Sigmoid colon (tissue), 7 donors: ENCODE measurements around the gene ARHGAP10. TPM values are rescaled to one million over a fixed set of nuclear protein-coding genes. Genes with fewer than 3 reads are reported as not detected.
"Not testable (repeated sequence)": the region's sequence is repeated elsewhere in the genome, so short reads cannot be mapped to it uniquely, and the experiment has no call there.

Source experiments
- DNase-seq: peaks from one replicate; pipeline ENCODE4 v3.0.0-alpha.2; 2019
- H3K27ac ChIP-seq, 4 donors: fragments of 200-600 bp; sonication (generic); one replicate each; pipeline ENCODE4 v1.5.1; 2016 to 2019; ENCODE audit warnings: mild to moderate bottlenecking in 1 of 4
- H3K27me3 ChIP-seq, 3 donors: fragments of 200-600 bp; sonication (generic); one replicate each; pipeline ENCODE4 v1.5.1; 2019; ENCODE audit warnings: mild to moderate bottlenecking in 1 of 3
- H3K36me3 ChIP-seq, 4 donors: fragments of 200-600 bp; sonication (generic); one replicate each; pipeline ENCODE4 v1.5.1; 2016 to 2019
- H3K4me1 ChIP-seq, 4 donors: fragments of 200-600 bp; sonication (generic); one replicate each; pipeline ENCODE4 v1.5.1; 2017 to 2019
- H3K4me3 ChIP-seq, 4 donors: fragments of 200-600 bp; sonication (generic); one replicate each; pipeline ENCODE4 v1.5.1; 2017 to 2019; ENCODE audit warnings: mild to moderate bottlenecking in 2 of 4, moderate library complexity in 1 of 4
- H3K9me3 ChIP-seq, 4 donors: fragments of 200-600 bp in 3 of 4; sonication (generic) in 3 of 4; one replicate each; pipeline versions ENCODE4 v1.5.1 to v1.6.1; 2013 to 2019
- EP300 ChIP-seq, 4 donors: sonication (generic); formaldehyde crosslinking; IDR thresholded peaks; one replicate each; pipeline ENCODE4 v1.6.1; 2017; ENCODE audit warnings: antibody characterized with exemption in 4 of 4
- POLR2A ChIP-seq, 2 donors: fragments of 450-650 bp; IDR thresholded peaks; one replicate each; pipeline ENCODE4 v1.6.1; 2016; ENCODE audit warnings: antibody characterized with exemption in 2 of 2, mild to moderate bottlenecking in 2 of 2, moderate library complexity in 2 of 2
- POLR2AphosphoS5 ChIP-seq, 4 donors: sonication (generic); formaldehyde crosslinking; IDR thresholded peaks; one replicate each; pipeline ENCODE4 v1.6.1; 2017; ENCODE audit warnings: antibody characterized with exemption in 4 of 4
- WGBS, 2 donors: extraction: QIAGEN DNeasy Blood & Tissue Kit; methylation state at CpG; one replicate each; pipeline ENCODE4 v1.1.7; 2013; 5-methylcytosine and 5-hydroxymethylcytosine counted together
- intact Hi-C: fragments of 100-400 bp; cut with DNase I; formaldehyde crosslinking; loops from one replicate; pipeline ENCODE4 v1.15.1; 2023
- polyA plus RNA-seq, 3 donors: library from polyadenylated mRNA; stranded (reverse); fragments of 200-250 nt; gene quantifications; one replicate each; pipeline ENCODE4 v1.2.3, GENCODE V29; 2013
- total RNA-seq, 4 donors: library from RNA; depleted of rRNA; stranded (reverse); fragments of >200 nt; gene quantifications; one replicate each; pipeline ENCODE4 v1.1.0, GENCODE V29; 2016
- TF ChIP-seq, protein P1 (sequence below), 4 experiments: fragments of 450-650 bp in 3 of 4; fragments of 200-600 bp in 1 of 4; IDR thresholded peaks; one replicate each; pipeline ENCODE4 v1.5.1; 2016 to 2019; ENCODE audit warnings: antibody characterized with exemption in 4 of 4, mild to moderate bottlenecking in 3 of 4, moderate library complexity in 2 of 4
- donor health status: healthy with polysubstance abuse.
- donor health status: Bipolar disorder and iron deficiency.
- donor health status: healthy.

ARHGAP10 gene
- total and polyA plus RNA-seq, 7 donors, result 3.0 to 158 (median 123) TPM

DNA sequence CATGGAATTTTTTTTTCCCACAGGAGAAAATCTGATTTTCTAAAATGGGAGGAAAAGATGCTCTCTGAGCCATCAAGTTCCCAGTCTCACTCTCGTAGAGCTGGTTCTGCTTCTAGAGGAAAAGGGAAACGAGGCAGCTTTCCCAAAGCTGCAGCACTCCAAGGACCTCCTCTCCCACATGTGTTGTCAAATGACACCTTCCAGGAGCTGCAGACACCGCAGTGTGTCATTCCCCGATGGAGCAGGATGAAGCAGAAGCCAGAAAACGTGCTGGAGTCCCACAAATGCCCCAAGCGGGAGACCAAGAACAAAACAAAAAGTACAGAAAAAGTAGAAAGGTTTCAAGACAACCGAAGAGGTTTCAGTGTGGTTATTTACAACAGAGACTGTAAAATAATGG lies 348.1 kb downstream of the ARHGAP10 start:
- intact Hi-C loops, result no loop called here

GRCh38 chr4:148081267-148081666 lies 349.4 kb downstream of the ARHGAP10 start:
- Histone ChIP-seq H3K27ac (no peak overlapping the region), H3K4me1 (no peaks in the 10 kb centered on the region), H3K27me3 (no peaks in the 10 kb centered on the region), H3K9me3 (no peaks in the 10 kb centered on the region), H3K36me3 (peaks cover 0 to 54% (median 22%) of the 10 kb centered on the region in 4 donors), H3K4me3 (no peak overlapping the region)
- TF ChIP-seq POLR2AphosphoS5 (IDR thresholded peaks at IDR 0.05) (no peak), EP300 (IDR thresholded peaks at IDR 0.05) (no peak), POLR2A (IDR thresholded peaks at IDR 0.05) (no peak)
- TF ChIP-seq, protein P1, sequence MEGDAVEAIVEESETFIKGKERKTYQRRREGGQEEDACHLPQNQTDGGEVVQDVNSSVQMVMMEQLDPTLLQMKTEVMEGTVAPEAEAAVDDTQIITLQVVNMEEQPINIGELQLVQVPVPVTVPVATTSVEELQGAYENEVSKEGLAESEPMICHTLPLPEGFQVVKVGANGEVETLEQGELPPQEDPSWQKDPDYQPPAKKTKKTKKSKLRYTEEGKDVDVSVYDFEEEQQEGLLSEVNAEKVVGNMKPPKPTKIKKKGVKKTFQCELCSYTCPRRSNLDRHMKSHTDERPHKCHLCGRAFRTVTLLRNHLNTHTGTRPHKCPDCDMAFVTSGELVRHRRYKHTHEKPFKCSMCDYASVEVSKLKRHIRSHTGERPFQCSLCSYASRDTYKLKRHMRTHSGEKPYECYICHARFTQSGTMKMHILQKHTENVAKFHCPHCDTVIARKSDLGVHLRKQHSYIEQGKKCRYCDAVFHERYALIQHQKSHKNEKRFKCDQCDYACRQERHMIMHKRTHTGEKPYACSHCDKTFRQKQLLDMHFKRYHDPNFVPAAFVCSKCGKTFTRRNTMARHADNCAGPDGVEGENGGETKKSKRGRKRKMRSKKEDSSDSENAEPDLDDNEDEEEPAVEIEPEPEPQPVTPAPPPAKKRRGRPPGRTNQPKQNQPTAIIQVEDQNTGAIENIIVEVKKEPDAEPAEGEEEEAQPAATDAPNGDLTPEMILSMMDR (IDR thresholded peaks at IDR 0.05), result no peak
- intact Hi-C loops, result no loop called here
- 96% methylated on average over 12 of the region's 12 CpGs for WGBS, 2 donors
- no peak for DNase-seq

More for the DNA sequence above, 348.1 kb downstream of the ARHGAP10 start:
- Histone ChIP-seq H3K27ac (no peak overlapping the region), H3K27me3 (no peaks in the 10 kb centered on the region), H3K4me1 (no peaks in the 10 kb centered on the region), H3K4me3 (no peak overlapping the region), H3K36me3 (peaks cover 0 to 67% (median 29%) of the 10 kb centered on the region in 4 donors), H3K9me3 (peaks cover 0 to 7% (median 0%) of the 10 kb centered on the region in 4 donors)
- WGBS, 2 donors, result 88 to 92% methylated on average over 7 of the region's 7 CpGs
- DNase-seq, result no peak
- TF ChIP-seq POLR2A (IDR thresholded peaks at IDR 0.05) (no peak), POLR2AphosphoS5 (IDR thresholded peaks at IDR 0.05) (no peak), EP300 (IDR thresholded peaks at IDR 0.05) (no peak)
- TF ChIP-seq, protein P1 (IDR thresholded peaks at IDR 0.05), result no peak

GRCh38 chr4:148081745-148082144 lies 349.9 kb downstream of the ARHGAP10 start:
- no peaks in the 10 kb centered on the region for H3K27me3 ChIP-seq
- no peaks in the 10 kb centered on the region for H3K4me1 ChIP-seq
- TF ChIP-seq POLR2AphosphoS5 (IDR thresholded peaks at IDR 0.05) (no peak), POLR2A (IDR thresholded peaks at IDR 0.05) (no peak), EP300 (IDR thresholded peaks at IDR 0.05) (no peak)
- TF ChIP-seq, protein P1 (IDR thresholded peaks at IDR 0.05), result no peak
- intact Hi-C loops, result no loop called here
- H3K9me3 ChIP-seq, result no peaks in the 10 kb centered on the region
- no peak overlapping the region for H3K27ac ChIP-seq
- H3K4me3 ChIP-seq, result no peak overlapping the region
- no peak for DNase-seq
- peaks cover 0 to 49% (median 21%) of the 10 kb centered on the region in 4 donors for H3K36me3 ChIP-seq
- WGBS, 2 donors, result 94 to 97% methylated on average over 3 of the region's 3 CpGs

- H3K9me3 ChIP-seq, H3K27me3 ChIP-seq, H3K4me1 ChIP-seq, intact Hi-C loops, DNase-seq, H3K4me3 ChIP-seq, H3K27ac ChIP-seq: not testable (repeated sequence)
- peaks cover 0 to 38% (median 16%) of the 10 kb centered on the region in 4 donors for H3K36me3 ChIP-seq
- 94 to 98% methylated on average over 4 of the region's 4 CpGs for WGBS, 2 donors
Measured at GRCh38 chr4:148083073-148083472, 351.2 kb downstream of the ARHGAP10 start.

DNA sequence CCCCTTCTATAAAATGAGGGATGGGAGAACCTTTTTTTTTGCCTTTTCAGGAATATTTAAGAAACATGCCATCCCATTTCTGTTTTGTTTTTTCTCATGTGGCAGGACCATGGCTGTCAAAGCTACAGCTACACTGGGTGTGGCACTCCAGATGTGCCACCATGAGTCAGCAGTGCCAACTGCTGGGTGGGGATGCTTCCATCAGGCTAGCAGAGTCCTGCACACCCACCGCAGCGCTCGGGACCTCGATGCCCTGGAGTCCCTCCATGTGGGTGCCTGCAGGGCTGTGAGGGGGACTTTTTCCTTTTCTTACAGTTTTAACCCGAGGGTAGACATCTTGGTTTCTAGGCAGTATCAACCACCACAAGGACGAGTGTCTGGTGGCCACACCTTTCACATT lies 357.7 kb downstream of the ARHGAP10 start:
- Histone ChIP-seq H3K27me3 (no peaks in the 10 kb centered on the region), H3K4me3 (no peak overlapping the region), H3K36me3 (no peaks in the 10 kb centered on the region), H3K27ac (no peak overlapping the region), H3K9me3 (peaks cover 0 to 2% (median 0%) of the 10 kb centered on the region in 4 donors), H3K4me1 (peaks cover 0 to 26% (median 6%) of the 10 kb centered on the region in 4 donors)
- intact Hi-C loops, result loop anchor here (5.0 kb wide), 1 partner anchor 37 kb away; no protein-coding TSS in a partner anchor
- WGBS, 2 donors, result 89 to 93% methylated on average over 6 of the region's 6 CpGs
- TF ChIP-seq, protein P1 (IDR thresholded peaks at IDR 0.05), result no peak
- TF ChIP-seq EP300 (IDR thresholded peaks at IDR 0.05) (no peak), POLR2A (IDR thresholded peaks at IDR 0.05) (no peak), POLR2AphosphoS5 (IDR thresholded peaks at IDR 0.05) (no peak)
- DNase-seq, result no peak
